NCI-H460 (cell line): ENCODE data around the gene SLC16A1. TPM values are rescaled to one million over a fixed set of nuclear protein-coding genes. Genes with fewer than 3 reads are reported as not detected.
"Not testable (repeated sequence)": the region's sequence is repeated elsewhere in the genome, so short reads cannot be mapped to it uniquely, and the experiment has no call there.

Source experiments
- DNase-seq: peaks from one replicate; pipeline ENCODE4 v3.0.0-alpha.2; 2016; ENCODE audit warnings: low read depth; ENCODE audit errors: extremely low read depth
- total RNA-seq: library from RNA; depleted of rRNA; stranded (reverse); fragments of >200 nt; shearing (Covaris generic); gene quantifications from 2 replicates; pipeline ENCODE4 v1.2.3, GENCODE V29; 2014

The SLC16A1 gene
- total RNA-seq, 1 experiment from 2014 or later: 91.5 TPM

DNA sequence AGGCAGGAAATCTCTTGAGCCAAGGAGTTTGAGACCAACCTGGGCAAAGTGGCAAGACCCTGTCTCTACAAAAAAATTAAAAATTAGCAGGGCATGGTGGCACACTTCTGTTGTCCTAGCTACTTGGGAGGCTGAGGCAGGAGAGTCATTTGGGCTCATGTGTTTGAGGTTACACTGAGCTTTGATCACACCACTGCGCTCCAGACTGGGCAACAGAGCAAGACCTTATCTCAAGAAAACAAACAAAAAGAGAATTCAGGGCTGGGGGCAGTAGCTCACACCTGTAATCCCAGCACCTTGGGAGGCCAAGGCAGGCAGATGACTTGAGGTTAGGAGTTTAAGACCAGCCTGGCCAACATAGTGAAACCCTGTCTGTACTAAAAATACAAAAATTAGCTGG is 17.8 kb upstream of the SLC16A1 start:
- DNase-seq: no peak

- DNase-seq: no peak
These were observed 15.0 kb upstream of the SLC16A1 start for GRCh38 chr1:112971006-112971405.

GRCh38 chr1:112964347-112964746 is 8.4 kb upstream of the SLC16A1 start:
- DNase-seq: no peak

DNA sequence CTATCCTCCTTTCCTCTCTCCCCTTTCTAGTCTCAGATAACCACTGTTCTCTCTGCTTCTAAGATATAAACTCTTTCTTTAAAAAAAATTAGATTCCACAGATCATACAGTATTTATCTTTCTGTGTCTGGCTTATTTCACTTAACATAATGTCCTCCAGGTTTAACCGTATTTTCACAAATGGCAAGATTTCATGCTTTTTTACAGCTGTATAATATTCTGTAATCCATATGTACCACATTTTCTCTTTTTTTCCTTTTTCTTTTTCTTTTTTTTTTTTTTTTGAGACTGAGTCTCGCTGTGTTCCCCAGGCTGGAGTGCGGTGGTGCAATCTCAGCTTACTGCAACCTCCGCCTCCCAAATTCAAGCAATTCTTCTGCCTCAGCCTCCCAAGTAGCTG is 5.1 kb upstream of the SLC16A1 start:
- DNase-seq: no peak

GRCh38 chr1:112960384-112960783 is 4.4 kb upstream of the SLC16A1 start:
- no peak for DNase-seq

DNA sequence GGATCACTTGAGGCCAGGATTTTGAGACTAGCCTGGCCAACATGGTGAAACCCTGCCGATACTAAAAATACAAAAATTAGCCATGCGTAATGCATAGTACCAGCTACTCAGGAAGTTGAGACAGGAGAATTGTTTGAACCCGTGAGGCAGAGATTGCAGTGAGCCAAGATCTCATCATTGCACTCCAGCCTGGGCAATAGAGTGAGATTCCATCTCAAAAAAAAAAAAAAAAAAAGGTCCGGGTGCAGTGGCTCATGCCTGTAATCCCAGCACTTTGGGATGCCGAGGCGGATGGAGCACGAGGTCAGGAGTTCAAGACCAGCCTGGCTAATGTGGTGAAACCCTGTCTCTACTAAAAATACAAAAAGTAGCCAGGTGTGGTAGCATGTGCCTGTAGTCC is 2.2 kb upstream of the SLC16A1 start:
- not testable (repeated sequence) for DNase-seq

DNA sequence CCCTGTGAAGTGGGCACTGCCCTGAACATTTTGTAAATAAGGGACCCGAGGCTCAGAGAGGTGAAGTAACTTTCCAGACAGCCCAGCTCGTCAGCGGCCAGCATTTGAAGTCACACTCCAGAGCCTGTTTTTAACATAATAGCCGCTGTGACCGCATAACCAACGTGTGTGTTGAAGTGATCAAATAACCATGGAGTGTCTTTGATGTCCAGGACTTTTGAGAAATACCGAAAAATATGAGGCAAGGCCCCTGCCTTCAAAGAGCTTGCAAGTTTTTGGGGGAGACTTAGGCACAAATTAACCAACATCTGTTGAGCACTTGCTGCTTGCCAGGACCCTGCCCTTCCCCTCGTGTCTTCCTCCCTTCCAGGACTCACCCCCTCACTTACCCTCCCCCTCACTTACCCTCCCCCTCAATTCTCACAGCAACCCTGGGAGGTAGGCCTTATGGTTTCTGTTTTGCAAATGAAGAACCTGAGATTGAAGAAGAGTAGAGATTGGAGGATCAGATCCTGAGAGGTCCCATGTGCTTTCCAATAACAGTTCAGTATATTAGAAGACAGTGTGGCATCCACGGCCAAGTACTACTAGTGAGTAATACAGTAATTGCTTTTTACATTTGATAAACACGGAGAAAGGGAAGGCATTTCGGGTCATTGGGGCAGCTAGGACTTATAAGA is 1.3 kb upstream of the SLC16A1 start:
- DNase-seq: peak; percentile 68

- no peak for DNase-seq
These were observed 642 bp upstream of the SLC16A1 start for GRCh38 chr1:112956544-112957132.

DNA sequence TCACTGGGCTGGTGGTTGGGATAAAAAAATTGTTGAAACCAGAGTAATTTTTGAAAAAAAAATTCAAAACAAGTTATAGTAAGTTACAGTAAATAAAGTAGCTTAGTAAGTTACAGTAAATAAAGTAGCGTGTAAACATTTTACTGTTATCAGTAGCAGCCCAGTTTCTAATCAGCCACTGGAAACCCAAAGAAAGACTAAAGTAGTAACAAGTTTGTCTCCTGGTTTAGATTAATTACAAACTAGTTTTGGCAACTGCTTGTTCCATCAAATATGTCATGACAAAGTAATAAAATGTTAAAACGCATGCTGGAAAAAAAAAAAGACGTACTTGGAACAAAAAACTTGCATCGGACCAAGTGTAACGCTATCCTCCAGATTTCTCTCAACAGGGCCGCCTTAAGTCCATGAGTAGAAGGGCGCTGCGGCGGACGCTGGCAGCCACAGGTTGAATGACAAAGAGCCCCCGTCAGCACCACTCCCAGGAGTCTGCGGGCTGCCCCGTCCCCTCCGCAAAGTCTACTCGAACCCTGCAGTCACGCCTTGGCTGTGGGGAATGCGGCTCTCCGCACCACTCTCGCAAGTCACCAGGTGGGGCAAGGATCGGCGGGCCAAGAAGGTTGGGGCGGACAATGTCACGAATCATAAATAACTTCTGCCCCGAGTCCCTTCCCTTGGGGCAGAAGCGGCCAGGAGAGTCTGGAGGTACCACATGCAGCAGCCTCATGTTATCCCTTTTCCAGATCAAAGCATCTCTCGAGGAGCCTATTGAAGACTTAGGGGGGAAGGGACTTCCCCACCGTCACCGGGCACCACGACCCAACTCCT is 837 bp downstream of the SLC16A1 start:
- peak; percentile 39 for DNase-seq

DNA sequence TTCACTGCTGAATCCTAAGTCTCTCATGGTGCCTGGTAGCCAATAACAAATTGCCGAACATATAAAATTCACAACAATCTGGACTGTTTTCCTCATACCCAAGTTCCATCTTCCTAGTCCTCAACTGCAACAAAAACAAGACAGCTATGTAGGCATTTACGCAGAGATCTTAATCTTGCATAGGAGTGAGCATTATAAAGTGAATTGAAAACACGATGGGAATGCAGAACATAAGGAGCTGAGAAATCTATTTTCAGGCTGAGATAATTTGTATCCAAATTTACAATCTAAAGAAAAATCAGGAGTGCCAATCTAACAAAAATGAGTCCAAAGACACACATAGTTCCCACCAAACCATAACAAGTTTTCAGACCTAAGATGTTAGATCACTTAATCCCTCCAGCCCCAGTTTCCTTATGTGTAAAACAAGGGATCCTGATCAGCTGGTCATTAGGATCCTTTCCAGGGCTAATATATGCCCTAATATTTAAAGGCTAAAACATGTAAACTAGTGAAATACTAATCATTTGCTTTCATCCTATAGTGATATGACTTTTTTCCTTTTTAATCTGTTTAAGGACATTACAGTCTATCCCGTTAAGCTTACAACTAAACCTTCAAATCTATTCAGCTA is 1.9 kb downstream of the SLC16A1 start:
- DNase-seq: no peak

DNA sequence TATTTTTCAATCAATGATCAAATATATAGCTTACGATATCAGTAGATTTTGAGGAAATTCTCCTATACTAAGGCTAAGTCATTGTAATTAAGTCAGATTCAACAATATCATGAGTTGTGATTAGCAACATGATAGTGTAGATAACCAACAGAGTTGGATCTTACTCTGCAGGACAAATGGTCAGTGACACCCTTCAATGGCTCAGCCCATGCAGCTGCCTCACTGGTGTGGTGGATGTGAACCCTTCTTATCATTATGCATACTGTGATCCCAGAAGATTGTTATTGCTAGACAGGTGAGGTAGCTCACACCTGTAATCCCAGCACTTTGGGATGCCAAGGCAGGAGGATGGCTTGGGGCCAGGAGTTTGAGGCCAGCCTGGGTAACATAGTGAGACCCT is 5.6 kb downstream of the SLC16A1 start:
- DNase-seq: no peak

- DNase-seq: no peak
These were observed 9.3 kb downstream of the SLC16A1 start for GRCh38 chr1:112946683-112947082.

GRCh38 chr1:112939810-112940209 is 16.2 kb downstream of the SLC16A1 start:
- DNase-seq: no peak

DNA sequence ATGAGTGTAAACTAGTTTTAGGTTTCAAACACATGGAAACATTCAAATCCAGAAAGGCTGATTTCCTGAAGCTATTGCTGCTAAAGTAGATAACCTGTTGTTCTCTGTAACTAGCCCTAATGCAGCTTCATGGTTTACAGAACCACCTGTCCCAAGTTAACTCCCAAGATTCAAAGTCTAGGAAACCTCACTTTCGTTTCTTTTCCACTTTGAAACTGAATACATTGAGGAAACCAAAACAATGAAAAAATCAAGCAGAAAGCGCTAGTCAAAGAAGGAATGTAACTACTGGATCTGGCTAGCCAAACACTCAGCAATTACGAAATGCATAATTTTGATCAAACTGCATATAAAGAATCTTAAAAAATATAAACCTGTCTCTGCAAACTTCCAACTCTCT is 17.8 kb downstream of the SLC16A1 start:
- no peak for DNase-seq

DNA sequence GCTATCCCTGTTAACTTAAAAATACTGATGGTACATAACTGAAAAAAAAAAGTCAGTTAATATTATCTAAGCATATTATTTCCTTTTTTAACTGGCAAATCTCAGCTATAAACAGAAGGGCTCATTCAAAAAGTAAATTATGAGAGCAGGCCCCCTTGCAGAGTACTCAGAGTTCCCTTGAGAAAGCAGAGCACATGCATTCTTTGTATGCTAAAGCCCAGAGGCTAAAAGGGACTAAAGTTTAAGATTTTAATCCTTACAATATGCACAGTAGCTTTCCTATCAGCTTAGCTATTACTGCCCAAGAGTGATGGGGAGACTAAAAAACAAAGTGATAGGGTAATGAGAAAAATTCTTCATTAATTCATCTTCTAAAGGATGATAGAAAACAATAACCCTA is 18.5 kb downstream of the SLC16A1 start:
- no peak for DNase-seq

- DNase-seq: no peak
These were observed 18.9 kb downstream of the SLC16A1 start for GRCh38 chr1:112937070-112937469.

DNA sequence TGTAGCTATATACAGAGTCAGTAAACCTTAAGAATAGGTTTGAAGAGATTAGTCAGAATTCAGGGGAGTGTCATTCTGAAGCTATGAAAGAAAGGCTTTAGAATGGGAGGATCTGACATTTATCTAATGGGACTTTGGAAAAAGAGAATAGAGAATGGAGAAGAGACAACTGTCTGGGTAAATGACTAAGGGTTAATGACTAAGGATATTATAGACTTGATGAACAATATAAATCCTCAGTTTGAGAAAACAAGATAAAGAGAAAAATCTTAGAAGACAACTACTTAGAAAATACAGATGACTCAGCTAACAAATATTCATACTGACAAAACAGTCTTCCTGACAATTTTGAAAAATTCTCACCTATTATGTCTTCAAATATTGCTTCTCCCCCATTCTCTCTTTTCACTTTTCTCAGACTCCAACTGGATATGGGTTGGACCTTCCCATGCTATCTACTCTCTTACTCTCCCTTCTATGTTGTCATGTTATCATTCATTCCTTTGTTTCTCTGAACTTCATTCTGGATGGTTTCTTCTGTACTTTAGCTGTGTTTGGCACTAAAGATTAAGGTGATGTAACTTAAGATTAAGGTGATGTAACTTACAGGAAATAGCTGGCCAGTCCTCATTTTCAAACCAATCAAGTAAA is 20.4 kb downstream of the SLC16A1 start:
- DNase-seq: peak; percentile 42

GRCh38 chr1:112934577-112934976 is 21.4 kb downstream of the SLC16A1 start:
- DNase-seq: no peak

GRCh38 chr1:112933820-112934571 is 22.0 kb downstream of the SLC16A1 start:
- DNase-seq: no peak

DNA sequence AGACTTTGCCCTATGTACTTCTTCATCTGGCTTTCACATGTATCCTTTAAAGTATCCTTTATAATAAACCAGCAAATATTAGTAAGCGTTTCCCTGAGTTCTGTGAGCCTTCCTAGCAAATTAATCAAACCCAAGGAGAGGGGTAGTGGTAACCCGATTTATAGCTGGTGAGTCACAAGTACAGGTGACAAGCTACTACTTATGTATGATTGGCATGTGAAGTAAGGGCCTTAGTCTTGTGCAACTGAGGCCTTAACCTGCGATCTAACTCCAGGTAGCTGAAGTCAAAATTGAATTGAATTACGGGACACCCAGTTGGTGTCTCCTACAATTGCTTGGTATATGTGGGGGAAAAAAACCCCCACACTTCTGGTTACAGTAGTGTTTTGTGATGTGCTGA is 26.0 kb downstream of the SLC16A1 start:
- no peak for DNase-seq
